Adrenal gland (tissue), 12 donors: ENCODE measurements around the gene COX4I1. TPM values are rescaled to one million over a fixed set of nuclear protein-coding genes. Genes with fewer than 3 reads are reported as not detected.

Experiments used
- DNase-seq, 7 donors: peaks; one replicate each; pipeline ENCODE4 v3.0.0-alpha.2; 2019 to 2020
- H3K27ac ChIP-seq, 5 donors: fragments of 200-600 bp; sonication (generic) in 4 of 5; 1 replicate in 3 of 5; 2 replicates in 2 of 5; pipeline versions ENCODE4 v1.5.1 to v1.8.0; 2016 to 2020; ENCODE audit warnings: mild to moderate bottlenecking in 1 of 5
- H3K27me3 ChIP-seq: fragments of 200-600 bp; 2 replicates; pipeline ENCODE4 v1.8.0; 2021
- H3K36me3 ChIP-seq, 2 donors: fragments of 200-600 bp; replicated peaks in 1 of 2; 1 replicate in 1 of 2; 2 replicates in 1 of 2; pipeline versions ENCODE4 v1.5.1 to v1.8.0; 2018 to 2022
- H3K4me1 ChIP-seq, 2 donors: fragments of 200-600 bp; replicated peaks in 1 of 2; 1 replicate in 1 of 2; 2 replicates in 1 of 2; pipeline versions ENCODE4 v1.5.1 to v1.8.0; 2018 to 2021
- H3K4me3 ChIP-seq, 4 donors: fragments of 200-600 bp; sonication (generic) in 3 of 4; one replicate each; pipeline ENCODE4 v1.5.1; 2016 to 2018
- H3K9me3 ChIP-seq, 3 donors: fragments of 200-600 bp; sonication (generic) in 1 of 3; replicated peaks in 1 of 3; 1 replicate in 2 of 3; 2 replicates in 1 of 3; pipeline versions ENCODE4 v1.5.1 to v1.8.0; 2016 to 2021
- CTCF ChIP-seq, 6 experiments: fragments of 450-650 bp in 4 of 6; fragments of 200-600 bp in 2 of 6; sonication (generic) in 1 of 6; IDR thresholded peaks; 1 replicate in 5 of 6; 2 replicates in 1 of 6; pipeline versions ENCODE4 v1.5.1 to v1.8.0; 2016 to 2021; ENCODE audit warnings: antibody characterized with exemption in 6 of 6, mild to moderate bottlenecking in 2 of 6, moderate library complexity in 1 of 6
- POLR2A ChIP-seq, 2 donors: fragments of 450-650 bp; IDR thresholded peaks; one replicate each; pipeline ENCODE4 v1.6.1; 2017; ENCODE audit warnings: antibody characterized with exemption in 2 of 2, mild to moderate bottlenecking in 2 of 2, moderate library complexity in 1 of 2
- whole genome bisulfite sequencing, 4 donors: extraction: QIAGEN DNeasy Blood & Tissue Kit in 2 of 4; methylation state at CpG; one replicate each; pipeline versions ENCODE4 v1.1.5 to v1.1.7; 2013 to 2017; 5-methylcytosine and 5-hydroxymethylcytosine counted together
- intact Hi-C, 2 donors: fragments of 100-400 bp; cut with DNase I; formaldehyde crosslinking; loops; one replicate each; pipeline versions ENCODE4 v1.14.1 to v1.15.0; 2022 to 2023
- polyA plus RNA-seq, 3 donors: library from polyadenylated mRNA; stranded (reverse); fragments of 200-250 nt in 2 of 3; fragments of 350-450 nt in 1 of 3; fragmentation: Illumina TruSeq in 1 of 3; extraction: RNeasy Lipid Tissue Mini Kit (QIAGEN cat#74804) in 1 of 3; gene quantifications; one replicate each; pipeline ENCODE4 v1.2.3, GENCODE V29; 2013 to 2014
- total RNA-seq, 9 donors: library from RNA; depleted of rRNA in 4 of 9; stranded (reverse); fragments of >200 nt in 4 of 9; fragments of 120-200 nt in 1 of 9; fragmentation: NEBNext Ultra II Directional in 1 of 9; extraction: Animal tissue kit (Norgen Biotek cat#: 25700) in 1 of 9; gene quantifications; one replicate each; pipeline versions ENCODE4 v1.1.0 to v1.2.4, GENCODE V29; 2013 to 2023
- donor health status: healthy with polysubstance abuse.
- donor health status: Bipolar disorder and iron deficiency.
- donor health status: DM: yes; HTN: yes; CAD: no.
- donor health status: DM: no; HTN: no; CAD: no.
- donor health status: DM: no; HTN: no; CAD: no.
- donor health status: DM: yes; HTN: yes; CAD: no.

COX4I1 gene
- total and polyA plus RNA-seq, 12 donors: 466 to 1,628 (median 536) TPM

GRCh38 chr16:85794696-85795095, 4.8 kb upstream of the COX4I1 start:
- DNase-seq: no peak
- peaks cover 0 to 16% of the 10 kb centered on the region in 2 donors for H3K36me3 ChIP-seq
- TF ChIP-seq POLR2A (IDR thresholded peaks at IDR 0.05): no peak
- no peak for TF ChIP-seq CTCF (IDR thresholded peaks at IDR 0.05)
- H3K9me3 ChIP-seq: no peaks in the 10 kb centered on the region
- intact Hi-C loops: no loop called here
- peaks cover 8 to 15% of the 10 kb centered on the region in 2 donors for H3K4me1 ChIP-seq
- H3K4me3 ChIP-seq: no peak overlapping the region
- WGBS, 4 donors: 89 to 90% (median 90%) methylated on average over 6 to 8 of the region's 8 CpGs
- H3K27ac ChIP-seq: no peak overlapping the region
- H3K27me3 ChIP-seq: no peaks in the 10 kb centered on the region

- H3K9me3 ChIP-seq: no peaks in the 10 kb centered on the region
- intact Hi-C loops: no loop called here
- H3K36me3 ChIP-seq: peaks cover 0 to 16% of the 10 kb centered on the region in 2 donors
- no peak overlapping the region for H3K4me3 ChIP-seq
- 89 to 96% (median 90%) methylated on average over 6 of the region's 6 CpGs for WGBS, 4 donors
- H3K27me3 ChIP-seq: no peaks in the 10 kb centered on the region
- peaks cover 15 to 27% of the 10 kb centered on the region in 2 donors for H3K4me1 ChIP-seq
- TF ChIP-seq CTCF (IDR thresholded peaks at IDR 0.05) (no peak), POLR2A (IDR thresholded peaks at IDR 0.05) (no peak)
- H3K27ac ChIP-seq: no peak overlapping the region
- no peak for DNase-seq
These were observed 3.3 kb upstream of the COX4I1 start for GRCh38 chr16:85796152-85796551.

GRCh38 chr16:85796599-85796998, 2.9 kb upstream of the COX4I1 start:
- no peaks in the 10 kb centered on the region for H3K9me3 ChIP-seq
- H3K4me3 ChIP-seq: no peak overlapping the region
- H3K4me1 ChIP-seq: peaks cover 15 to 31% of the 10 kb centered on the region in 2 donors
- no peak for DNase-seq
- peaks cover 0 to 19% of the 10 kb centered on the region in 2 donors for H3K36me3 ChIP-seq
- TF ChIP-seq POLR2A (IDR thresholded peaks at IDR 0.05) (no peak), CTCF (IDR thresholded peaks at IDR 0.05) (no peak)
- intact Hi-C loops: no loop called here
- no peaks in the 10 kb centered on the region for H3K27me3 ChIP-seq
- no peak overlapping the region for H3K27ac ChIP-seq
- WGBS, 4 donors: 93% methylated on average over 7 of the region's 7 CpGs

- H3K4me3 ChIP-seq: peak overlapping the region; percentile 71 to 95 (median 86)
- peaks cover 0 to 36% of the 10 kb centered on the region in 2 donors for H3K36me3 ChIP-seq
- H3K27me3 ChIP-seq: no peaks in the 10 kb centered on the region
- H3K4me1 ChIP-seq: peaks cover 15 to 32% of the 10 kb centered on the region in 2 donors
- H3K9me3 ChIP-seq: no peaks in the 10 kb centered on the region
- H3K27ac ChIP-seq: no peak overlapping the region
- DNase-seq: no peak
- intact Hi-C loops: no loop called here
- 23 to 35% (median 31%) methylated on average over 17 of the region's 17 CpGs for WGBS, 4 donors
- TF ChIP-seq CTCF (IDR thresholded peaks at IDR 0.05) (no peak), POLR2A (IDR thresholded peaks at IDR 0.05) (no peak)
These were observed 1.2 kb upstream of the COX4I1 start for GRCh38 chr16:85798283-85798776.
